HG03521 (cell line): ENCODE data around the gene PADI3.

Experiments
- ATAC-seq: cut with Tn5 transposase; IDR thresholded peaks from one replicate; pipeline ENCODE4 v1.9.1; 2021; ENCODE audit warnings: mild to moderate bottlenecking, moderate library complexity; ENCODE audit not compliant: unreplicated experiment

Gene PADI3

DNA sequence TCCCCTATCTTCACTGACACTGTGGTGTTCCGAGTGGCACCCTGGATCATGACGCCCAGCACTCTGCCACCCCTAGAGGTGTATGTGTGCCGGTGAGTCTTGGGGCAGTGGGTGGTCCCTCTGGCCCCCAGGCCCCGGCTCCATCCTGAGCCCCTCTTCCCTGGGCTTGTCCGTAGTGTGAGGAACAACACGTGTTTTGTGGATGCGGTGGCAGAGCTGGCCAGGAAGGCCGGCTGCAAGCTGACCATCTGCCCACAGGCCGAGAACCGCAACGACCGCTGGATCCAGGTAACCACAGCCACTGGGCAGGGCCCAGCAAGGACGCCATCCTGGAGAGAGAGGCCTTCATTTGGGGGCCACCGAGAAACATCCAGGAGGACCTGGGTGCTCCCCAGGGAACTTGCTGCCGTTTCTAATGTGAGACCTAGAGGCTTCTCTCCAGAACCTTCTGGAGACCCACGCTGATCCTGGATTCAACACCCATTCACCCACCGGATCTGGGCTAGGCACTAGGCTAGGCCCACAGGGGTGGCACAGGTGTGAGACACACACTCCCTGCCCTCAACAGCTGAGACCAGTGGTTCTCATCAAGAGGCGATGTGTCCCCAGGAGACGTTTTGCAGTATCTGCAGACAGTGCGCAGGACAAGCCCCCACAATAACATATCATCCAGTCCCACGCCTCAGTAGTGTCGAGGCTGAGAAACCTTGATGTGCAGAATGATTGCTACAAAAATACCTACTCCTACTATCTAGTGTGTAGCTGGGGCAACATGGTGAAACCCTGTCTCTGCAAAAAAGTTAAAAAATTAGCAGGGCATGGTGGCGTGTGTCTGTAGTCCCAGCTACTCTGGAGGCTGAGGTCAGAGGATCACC, 22.2 kb downstream of the PADI3 start:
- ATAC-seq, result no peak

DNA sequence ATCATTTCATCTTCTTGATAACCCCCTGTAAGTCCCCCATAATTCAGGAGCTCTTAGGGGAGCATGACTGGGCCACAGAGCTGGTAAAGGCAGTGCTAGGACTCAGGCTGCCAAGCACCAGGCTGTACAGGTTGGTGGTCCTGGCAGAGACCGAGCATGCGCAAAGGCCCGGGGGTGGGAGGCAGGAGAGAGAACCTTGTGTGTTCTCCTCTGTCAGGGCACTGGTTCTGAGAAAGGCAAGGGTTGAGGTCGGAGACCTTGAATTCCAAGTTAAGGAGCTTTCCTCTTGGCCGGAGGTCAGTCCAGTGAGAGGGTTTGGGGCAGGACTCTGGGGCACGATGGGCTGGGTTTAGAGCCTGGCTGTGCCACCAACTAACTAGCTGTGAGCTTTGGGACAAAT, 23.2 kb downstream of the PADI3 start:
- ATAC-seq, result no peak

GRCh38 chr1:17272646-17273045, 23.7 kb downstream of the PADI3 start:
- no peak for ATAC-seq

- no peak for ATAC-seq
These were observed 24.2 kb downstream of the PADI3 start for GRCh38 chr1:17273096-17273495.

DNA sequence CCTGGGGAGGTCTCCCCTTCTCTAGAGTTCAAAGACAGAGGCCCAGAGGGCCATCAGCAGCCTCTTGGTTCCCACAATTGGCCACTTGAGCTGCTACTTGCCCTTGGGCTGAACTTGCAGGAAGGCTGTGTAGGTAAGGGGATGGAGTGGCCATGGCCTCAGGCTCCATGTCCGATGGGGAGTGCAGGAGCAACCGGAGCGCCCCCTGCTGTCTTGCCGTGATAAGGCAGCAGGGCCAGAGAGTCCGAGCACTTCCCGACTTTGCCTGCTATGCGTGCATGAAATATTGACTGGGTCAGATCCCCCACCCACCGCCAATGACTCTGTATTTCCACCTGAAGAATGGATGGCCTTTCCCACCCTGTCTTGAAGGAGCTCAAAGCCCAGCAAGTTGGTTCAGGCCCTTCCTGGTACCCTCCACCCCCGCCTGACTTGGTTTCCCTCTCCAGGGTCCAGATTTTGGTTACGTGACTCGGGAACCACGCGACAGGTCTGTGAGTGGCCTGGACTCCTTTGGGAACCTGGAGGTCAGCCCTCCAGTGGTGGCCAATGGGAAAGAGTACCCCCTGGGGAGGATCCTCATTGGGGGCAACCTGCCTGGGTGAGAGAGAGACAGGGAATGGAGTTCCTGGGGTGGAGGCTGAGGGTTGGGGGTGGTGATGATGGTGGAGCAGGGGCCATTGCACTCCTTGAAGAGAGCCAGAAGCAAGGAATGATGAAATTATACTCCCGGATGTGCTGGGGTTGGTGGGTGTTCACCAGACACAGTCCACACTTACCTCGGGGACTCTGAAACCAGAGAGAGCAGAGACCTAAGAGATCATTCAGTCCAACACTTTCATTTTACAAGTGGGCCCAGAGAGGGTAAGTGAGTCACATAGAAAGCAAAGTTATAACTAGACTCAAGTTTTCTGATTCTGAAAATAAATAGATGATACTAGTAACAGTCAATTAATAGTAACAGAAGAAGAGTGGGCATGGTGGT, 25.6 kb downstream of the PADI3 start:
- no peak for ATAC-seq

- no peak for ATAC-seq
These were observed 27.7 kb downstream of the PADI3 start for GRCh38 chr1:17276568-17276967.

- ATAC-seq, result no peak
These were observed 28.7 kb downstream of the PADI3 start for GRCh38 chr1:17277511-17278159.

DNA sequence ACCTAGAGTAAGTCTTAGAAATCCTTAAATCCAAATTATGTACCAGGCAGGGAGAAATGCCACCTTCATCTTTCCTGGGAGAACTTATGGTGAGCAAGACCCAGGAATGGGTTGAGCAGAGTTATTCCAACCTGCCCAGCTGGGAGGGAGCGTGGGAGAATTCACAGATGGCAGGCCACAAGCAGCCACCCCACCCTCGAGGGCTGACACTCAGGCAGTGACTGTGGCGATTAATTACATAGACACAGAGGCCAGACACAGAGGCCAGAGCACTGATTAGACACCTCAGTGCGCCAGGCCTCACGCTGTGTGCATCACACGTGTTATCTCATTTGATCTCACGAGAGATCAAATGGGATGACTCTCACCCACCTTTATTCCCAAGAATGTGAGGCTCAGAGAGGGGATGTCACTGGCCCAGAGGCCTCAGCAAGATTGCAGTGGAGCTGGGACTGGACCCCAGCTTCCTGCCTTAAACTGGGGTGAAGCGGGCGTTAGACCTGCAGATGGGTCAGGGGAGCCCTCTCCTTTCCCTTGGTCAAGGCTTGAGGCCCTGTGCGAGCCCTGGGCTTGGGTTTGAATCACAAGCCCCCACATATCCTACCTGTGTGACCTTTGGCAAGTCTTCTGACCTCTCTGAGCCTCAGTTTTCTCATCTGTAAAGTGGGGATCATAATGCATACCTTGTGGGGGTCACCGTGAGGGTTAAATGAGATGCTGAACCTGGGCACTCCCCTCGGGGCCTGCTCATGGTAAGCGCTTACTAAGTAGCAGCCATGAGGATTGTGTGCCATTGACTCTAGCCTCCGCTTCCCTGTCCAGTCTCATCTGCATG, 30.3 kb downstream of the PADI3 start:
- no peak for ATAC-seq

- ATAC-seq, result no peak
These were observed 31.5 kb downstream of the PADI3 start for GRCh38 chr1:17280436-17280835.

GRCh38 chr1:17280894-17281293, 32.0 kb downstream of the PADI3 start:
- no peak for ATAC-seq

- ATAC-seq, result no peak
These were observed 32.9 kb downstream of the PADI3 start for GRCh38 chr1:17281775-17282181.

- ATAC-seq, result no peak
These were observed 33.9 kb downstream of the PADI3 start for GRCh38 chr1:17282836-17283235.

- no peak for ATAC-seq
These were observed 37.7 kb downstream of the PADI3 start for GRCh38 chr1:17286646-17287045.

DNA sequence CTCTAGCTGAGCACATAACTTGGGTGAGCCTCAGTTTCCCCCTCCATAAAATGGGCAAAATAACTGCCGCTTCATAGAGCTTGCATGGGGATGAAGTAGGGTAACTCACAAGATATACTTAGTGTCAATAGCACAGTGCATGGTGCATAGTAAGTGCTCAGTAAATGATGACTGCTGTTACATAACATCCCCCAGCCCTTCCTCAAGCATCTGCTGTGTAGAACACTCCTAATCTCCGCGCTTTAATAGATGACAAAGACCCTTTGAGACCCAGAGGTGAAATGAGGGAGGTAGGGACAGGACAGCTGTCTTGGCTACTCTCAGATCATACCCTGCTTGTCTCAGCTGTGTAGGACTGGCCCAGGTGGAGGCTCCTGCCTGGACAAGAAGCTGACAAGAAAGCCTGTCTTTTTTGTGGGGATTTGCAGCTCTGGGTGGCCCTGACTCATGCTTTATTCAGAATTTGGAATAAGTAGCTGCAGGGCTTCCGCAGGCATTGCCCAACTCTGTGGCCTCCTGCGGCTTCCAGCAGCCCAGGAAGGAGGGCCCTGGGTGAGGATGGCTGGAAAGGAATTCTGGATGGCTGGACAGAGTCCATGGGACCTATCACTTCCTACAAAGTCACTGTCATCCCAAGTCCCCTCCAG, 38.4 kb downstream of the PADI3 start:
- no peak for ATAC-seq

DNA sequence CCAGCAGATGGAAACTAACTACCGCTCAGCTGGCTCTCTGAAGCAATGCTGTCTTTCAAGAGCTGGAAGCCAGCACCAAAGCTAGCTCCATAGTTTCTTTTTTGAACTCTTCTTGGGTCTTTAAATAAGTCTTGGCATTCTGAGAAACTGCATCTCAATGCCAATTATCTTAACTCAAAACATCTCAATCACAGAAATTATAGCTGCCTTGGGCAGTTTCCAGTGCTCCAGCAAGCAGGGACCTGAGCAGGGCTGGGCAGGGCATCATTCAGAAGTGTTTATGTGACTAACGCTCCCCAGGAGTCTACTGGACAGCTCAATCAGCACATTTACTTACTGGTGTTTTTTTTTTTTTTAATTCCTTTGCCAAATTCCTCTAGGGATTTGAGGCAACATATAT, 40.8 kb downstream of the PADI3 start:
- ATAC-seq, result no peak

DNA sequence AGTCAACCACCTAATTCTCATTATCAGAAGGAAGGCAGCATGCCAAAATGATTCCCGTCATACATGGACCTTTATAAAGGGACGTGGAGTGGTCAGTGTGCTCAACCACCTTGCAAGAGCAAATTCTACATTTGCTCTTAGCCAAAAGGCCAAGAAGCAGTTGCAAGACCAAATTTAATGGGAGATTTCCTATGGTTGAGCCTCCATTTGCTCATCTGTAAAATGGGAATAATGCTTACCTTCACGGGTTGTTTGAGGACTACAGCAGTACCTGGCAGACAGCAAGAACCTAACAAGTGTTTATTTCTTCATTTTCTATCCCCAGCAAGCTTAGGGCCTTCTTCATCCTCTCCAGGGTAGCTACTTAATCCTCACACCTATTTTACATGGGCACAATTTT, 41.7 kb downstream of the PADI3 start:
- ATAC-seq, result no peak

- ATAC-seq, result no peak
These were observed 43.6 kb downstream of the PADI3 start for GRCh38 chr1:17292299-17293160.

DNA sequence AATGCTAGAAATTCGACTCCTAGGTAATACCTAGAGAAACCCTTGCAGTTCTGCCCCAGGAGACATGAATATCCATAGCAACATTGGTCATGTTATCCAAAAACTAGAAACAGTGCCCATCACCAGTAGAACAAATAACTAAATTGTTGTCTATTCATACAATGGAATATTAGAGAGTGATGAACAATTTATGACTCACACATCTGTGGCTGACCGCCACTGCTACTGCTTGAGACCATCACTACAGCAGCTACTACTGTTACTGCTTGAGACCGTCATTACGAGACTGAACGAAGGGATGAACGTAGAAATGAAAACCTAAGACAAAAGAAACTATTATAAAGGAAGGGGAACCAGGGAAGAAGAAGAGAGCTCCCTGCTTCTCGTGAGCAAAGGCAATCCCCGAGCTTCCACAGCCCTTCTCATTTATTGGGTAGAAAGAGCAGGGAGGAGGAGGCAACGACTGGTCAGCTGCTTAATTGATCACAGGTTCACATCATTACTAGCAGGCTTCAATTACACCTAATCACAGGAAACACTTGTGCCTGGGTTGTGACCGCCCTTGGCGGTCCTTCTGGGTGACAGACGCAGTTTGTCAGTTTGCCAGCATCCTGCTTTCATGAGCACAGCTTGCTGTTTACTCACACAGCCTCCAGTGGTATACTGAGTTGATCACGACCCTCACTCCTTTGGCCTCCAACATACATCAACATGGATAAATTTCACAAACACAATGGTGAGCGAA, 45.0 kb downstream of the PADI3 start:
- ATAC-seq, result no peak
